KOPT-K1 (cell line): ENCODE results near the gene GSDME.
A peak's percentile ranks its signal among the peaks of the same experiment; 100 is the strongest.

Experiments used
- H3K27ac ChIP-seq: fragments of 200-600 bp; sonication (generic); 2 replicates; pipeline ENCODE4 v1.5.1; 2016; ENCODE audit warnings: antibody characterized with exemption, mild to moderate bottlenecking, low read depth, low read length; ENCODE audit not compliant: poor library complexity, severe bottlenecking
- H3K36me3 ChIP-seq: fragments of 200-600 bp; sonication (generic); 2 replicates; pipeline ENCODE4 v1.5.1; 2017; ENCODE audit warnings: antibody characterized with exemption, mild to moderate bottlenecking, low read length, moderate library complexity; ENCODE audit not compliant: insufficient read depth
- H3K9me3 ChIP-seq: fragments of 200-600 bp; sonication (generic); 2 replicates; pipeline ENCODE4 v1.5.1; 2017; ENCODE audit warnings: antibody characterized with exemption, low read length, mild to moderate bottlenecking; ENCODE audit not compliant: insufficient read depth, poor library complexity, severe bottlenecking

The GSDME gene

GRCh38 chr7:24725554-24726241, 31.6 kb downstream of the GSDME start:
- Histone ChIP-seq H3K9me3 (no peaks in the 10 kb centered on the region), H3K36me3 (no peaks in the 10 kb centered on the region), H3K27ac (no peak overlapping the region)

- Histone ChIP-seq H3K36me3 (no peaks in the 10 kb centered on the region), H3K9me3 (no peaks in the 10 kb centered on the region), H3K27ac (no peak overlapping the region)
These were observed 32.6 kb downstream of the GSDME start for GRCh38 chr7:24724451-24725190.

- no peaks in the 10 kb centered on the region for H3K9me3 ChIP-seq
- no peaks in the 10 kb centered on the region for H3K36me3 ChIP-seq
- no peak overlapping the region for H3K27ac ChIP-seq
These were observed 34.1 kb downstream of the GSDME start for GRCh38 chr7:24723178-24723530.

GRCh38 chr7:24722386-24723177, 34.7 kb downstream of the GSDME start:
- H3K9me3 ChIP-seq = no peaks in the 10 kb centered on the region
- H3K27ac ChIP-seq = no peak overlapping the region
- H3K36me3 ChIP-seq = no peaks in the 10 kb centered on the region

- no peak overlapping the region for H3K27ac ChIP-seq
- H3K36me3 ChIP-seq = no peaks in the 10 kb centered on the region
- H3K9me3 ChIP-seq = no peaks in the 10 kb centered on the region
These were observed 35.7 kb downstream of the GSDME start for GRCh38 chr7:24721481-24722001.

GRCh38 chr7:24720283-24720682, 37.0 kb downstream of the GSDME start:
- H3K27ac ChIP-seq = no peak overlapping the region
- no peaks in the 10 kb centered on the region for H3K9me3 ChIP-seq
- no peaks in the 10 kb centered on the region for H3K36me3 ChIP-seq

- Histone ChIP-seq H3K27ac (peak overlapping the region; percentile 44), H3K9me3 (no peaks in the 10 kb centered on the region), H3K36me3 (no peaks in the 10 kb centered on the region)
These were observed 38.2 kb downstream of the GSDME start for GRCh38 chr7:24718977-24719491.

GRCh38 chr7:24718431-24718831, 38.8 kb downstream of the GSDME start:
- Histone ChIP-seq H3K9me3 (no peaks in the 10 kb centered on the region), H3K36me3 (no peaks in the 10 kb centered on the region), H3K27ac (peak overlapping the region; percentile 44)

GRCh38 chr7:24717694-24718320, 39.5 kb downstream of the GSDME start:
- no peaks in the 10 kb centered on the region for H3K36me3 ChIP-seq
- H3K9me3 ChIP-seq = no peaks in the 10 kb centered on the region
- H3K27ac ChIP-seq = peak overlapping the region; percentile 44

GRCh38 chr7:24717247-24717622, 40.0 kb downstream of the GSDME start:
- Histone ChIP-seq H3K36me3 (no peaks in the 10 kb centered on the region), H3K9me3 (no peaks in the 10 kb centered on the region), H3K27ac (peak overlapping the region; percentile 2)

GRCh38 chr7:24716480-24717246, 40.6 kb downstream of the GSDME start:
- Histone ChIP-seq H3K36me3 (no peaks in the 10 kb centered on the region), H3K27ac (peak overlapping the region; percentile 2), H3K9me3 (no peaks in the 10 kb centered on the region)

GRCh38 chr7:24715661-24716479, 41.4 kb downstream of the GSDME start:
- peak overlapping the region; percentile 58 for H3K27ac ChIP-seq
- no peaks in the 10 kb centered on the region for H3K36me3 ChIP-seq
- H3K9me3 ChIP-seq = no peaks in the 10 kb centered on the region

- Histone ChIP-seq H3K36me3 (no peaks in the 10 kb centered on the region), H3K9me3 (no peaks in the 10 kb centered on the region), H3K27ac (peak overlapping the region; percentile 58)
These were observed 42.1 kb downstream of the GSDME start for GRCh38 chr7:24715171-24715570.
